ENCODE data around the gene TEAD1.

- TF ChIP-seq, protein P1, sequence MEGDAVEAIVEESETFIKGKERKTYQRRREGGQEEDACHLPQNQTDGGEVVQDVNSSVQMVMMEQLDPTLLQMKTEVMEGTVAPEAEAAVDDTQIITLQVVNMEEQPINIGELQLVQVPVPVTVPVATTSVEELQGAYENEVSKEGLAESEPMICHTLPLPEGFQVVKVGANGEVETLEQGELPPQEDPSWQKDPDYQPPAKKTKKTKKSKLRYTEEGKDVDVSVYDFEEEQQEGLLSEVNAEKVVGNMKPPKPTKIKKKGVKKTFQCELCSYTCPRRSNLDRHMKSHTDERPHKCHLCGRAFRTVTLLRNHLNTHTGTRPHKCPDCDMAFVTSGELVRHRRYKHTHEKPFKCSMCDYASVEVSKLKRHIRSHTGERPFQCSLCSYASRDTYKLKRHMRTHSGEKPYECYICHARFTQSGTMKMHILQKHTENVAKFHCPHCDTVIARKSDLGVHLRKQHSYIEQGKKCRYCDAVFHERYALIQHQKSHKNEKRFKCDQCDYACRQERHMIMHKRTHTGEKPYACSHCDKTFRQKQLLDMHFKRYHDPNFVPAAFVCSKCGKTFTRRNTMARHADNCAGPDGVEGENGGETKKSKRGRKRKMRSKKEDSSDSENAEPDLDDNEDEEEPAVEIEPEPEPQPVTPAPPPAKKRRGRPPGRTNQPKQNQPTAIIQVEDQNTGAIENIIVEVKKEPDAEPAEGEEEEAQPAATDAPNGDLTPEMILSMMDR (IDR thresholded peaks at IDR 0.05 in 2 of 3, conservative IDR thresholded peaks at IDR 0.05 in 1 of 3; ENCODE audit: control insufficient read depth in 2 of 3, extremely low read depth in 1 of 3, insufficient read depth in 1 of 3, low read depth in 3 of 3, low read length in 3 of 3) = no peak
- TF ChIP-seq BCL11A (IDR thresholded peaks at IDR 0.05; ENCODE audit: low read depth, low read length) = no peak
- TF ChIP-seq, protein P2, sequence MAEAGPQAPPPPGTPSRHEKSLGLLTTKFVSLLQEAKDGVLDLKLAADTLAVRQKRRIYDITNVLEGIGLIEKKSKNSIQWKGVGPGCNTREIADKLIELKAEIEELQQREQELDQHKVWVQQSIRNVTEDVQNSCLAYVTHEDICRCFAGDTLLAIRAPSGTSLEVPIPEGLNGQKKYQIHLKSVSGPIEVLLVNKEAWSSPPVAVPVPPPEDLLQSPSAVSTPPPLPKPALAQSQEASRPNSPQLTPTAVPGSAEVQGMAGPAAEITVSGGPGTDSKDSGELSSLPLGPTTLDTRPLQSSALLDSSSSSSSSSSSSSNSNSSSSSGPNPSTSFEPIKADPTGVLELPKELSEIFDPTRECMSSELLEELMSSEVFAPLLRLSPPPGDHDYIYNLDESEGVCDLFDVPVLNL (IDR thresholded peaks at IDR 0.05; ENCODE audit: low read depth, low read length) = no peak
- TF ChIP-seq BMI1 (IDR thresholded peaks at IDR 0.05; ENCODE audit: borderline replicate concordance) = no peak
- TF ChIP-seq, protein P3, sequence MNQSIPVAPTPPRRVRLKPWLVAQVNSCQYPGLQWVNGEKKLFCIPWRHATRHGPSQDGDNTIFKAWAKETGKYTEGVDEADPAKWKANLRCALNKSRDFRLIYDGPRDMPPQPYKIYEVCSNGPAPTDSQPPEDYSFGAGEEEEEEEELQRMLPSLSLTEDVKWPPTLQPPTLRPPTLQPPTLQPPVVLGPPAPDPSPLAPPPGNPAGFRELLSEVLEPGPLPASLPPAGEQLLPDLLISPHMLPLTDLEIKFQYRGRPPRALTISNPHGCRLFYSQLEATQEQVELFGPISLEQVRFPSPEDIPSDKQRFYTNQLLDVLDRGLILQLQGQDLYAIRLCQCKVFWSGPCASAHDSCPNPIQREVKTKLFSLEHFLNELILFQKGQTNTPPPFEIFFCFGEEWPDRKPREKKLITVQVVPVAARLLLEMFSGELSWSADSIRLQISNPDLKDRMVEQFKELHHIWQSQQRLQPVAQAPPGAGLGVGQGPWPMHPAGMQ (IDR thresholded peaks at IDR 0.05; ENCODE audit: borderline replicate concordance) = no peak
- TF ChIP-seq, protein P4, sequence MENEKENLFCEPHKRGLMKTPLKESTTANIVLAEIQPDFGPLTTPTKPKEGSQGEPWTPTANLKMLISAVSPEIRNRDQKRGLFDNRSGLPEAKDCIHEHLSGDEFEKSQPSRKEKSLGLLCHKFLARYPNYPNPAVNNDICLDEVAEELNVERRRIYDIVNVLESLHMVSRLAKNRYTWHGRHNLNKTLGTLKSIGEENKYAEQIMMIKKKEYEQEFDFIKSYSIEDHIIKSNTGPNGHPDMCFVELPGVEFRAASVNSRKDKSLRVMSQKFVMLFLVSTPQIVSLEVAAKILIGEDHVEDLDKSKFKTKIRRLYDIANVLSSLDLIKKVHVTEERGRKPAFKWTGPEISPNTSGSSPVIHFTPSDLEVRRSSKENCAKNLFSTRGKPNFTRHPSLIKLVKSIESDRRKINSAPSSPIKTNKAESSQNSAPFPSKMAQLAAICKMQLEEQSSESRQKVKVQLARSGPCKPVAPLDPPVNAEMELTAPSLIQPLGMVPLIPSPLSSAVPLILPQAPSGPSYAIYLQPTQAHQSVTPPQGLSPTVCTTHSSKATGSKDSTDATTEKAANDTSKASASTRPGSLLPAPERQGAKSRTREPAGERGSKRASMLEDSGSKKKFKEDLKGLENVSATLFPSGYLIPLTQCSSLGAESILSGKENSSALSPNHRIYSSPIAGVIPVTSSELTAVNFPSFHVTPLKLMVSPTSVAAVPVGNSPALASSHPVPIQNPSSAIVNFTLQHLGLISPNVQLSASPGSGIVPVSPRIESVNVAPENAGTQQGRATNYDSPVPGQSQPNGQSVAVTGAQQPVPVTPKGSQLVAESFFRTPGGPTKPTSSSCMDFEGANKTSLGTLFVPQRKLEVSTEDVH (IDR thresholded peaks at IDR 0.05; ENCODE audit: low read depth, partially characterized antibody) = no peak
- no peak for TF ChIP-seq SIX5 (IDR thresholded peaks at IDR 0.05; ENCODE audit: low read depth, low read length, severe bottlenecking)
Observed at GRCh38 chr11:12691473-12691872, 17.3 kb downstream of the TEAD1 start.
